Hematopoietic multipotent progenitor cell (in vitro differentiated cells): ENCODE results near the gene ARID1B. TPM values are rescaled to one million over a fixed set of nuclear protein-coding genes. Genes with fewer than 3 reads are reported as not detected.
A peak's percentile ranks its signal among the peaks of the same experiment; 100 is the strongest.

Experiments
- DNase-seq, 3 donors: peaks; one replicate each; pipeline ENCODE4 v3.0.0-alpha.2; 2011 to 2015; ENCODE audit warnings: low read depth in 2 of 3, low spot score in 2 of 3
- total RNA-seq: library from RNA; depleted of rRNA; stranded (reverse); fragments of >200 nt; gene quantifications from one replicate; pipeline ENCODE4 v1.2.3, GENCODE V29; 2012

Gene ARID1B
- total RNA-seq, 1 donor = 107 TPM

DNA sequence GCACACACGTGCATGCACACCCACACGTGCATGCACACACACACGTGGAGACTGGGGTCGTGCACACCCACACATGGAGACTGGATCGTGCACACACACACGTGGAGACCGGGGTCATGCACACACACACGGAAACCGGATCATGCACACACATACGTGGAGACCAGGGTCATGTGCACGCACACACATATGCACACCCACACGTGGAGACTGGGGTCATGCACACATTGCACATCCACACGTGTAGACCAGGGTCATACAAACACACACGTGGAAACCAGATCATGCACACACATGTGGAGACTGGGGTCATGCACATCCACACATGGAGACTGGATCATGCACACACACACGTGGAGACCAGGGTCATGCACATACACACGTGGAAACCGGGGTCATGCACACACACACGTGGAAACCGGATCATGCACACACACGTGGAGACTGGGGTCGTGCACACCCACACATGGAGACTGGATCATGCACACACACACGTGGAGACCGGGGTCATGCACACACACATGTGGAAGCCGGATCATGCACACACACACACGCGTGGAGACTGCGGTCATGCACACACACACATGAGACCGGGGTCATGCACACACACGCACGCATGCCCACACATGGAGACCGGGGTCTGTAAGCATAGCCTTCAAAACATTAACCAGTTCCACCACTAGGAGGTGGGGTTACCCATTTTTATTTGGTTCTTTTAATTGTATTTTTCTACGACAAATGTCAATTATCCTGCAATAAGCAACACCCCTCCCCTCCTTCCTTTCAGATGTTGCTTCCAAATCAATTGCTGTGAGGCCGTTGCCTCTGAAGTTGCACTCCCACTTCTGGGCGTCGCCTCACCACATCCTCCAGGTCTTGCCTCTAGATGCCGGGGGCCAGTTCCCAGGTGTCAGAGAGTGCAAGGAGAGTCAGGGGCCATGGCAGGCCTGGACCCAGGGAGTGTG lies 450.3 kb downstream of the ARID1B start:
- DNase-seq = peak in 1 of 3 donors; percentile 60

DNA sequence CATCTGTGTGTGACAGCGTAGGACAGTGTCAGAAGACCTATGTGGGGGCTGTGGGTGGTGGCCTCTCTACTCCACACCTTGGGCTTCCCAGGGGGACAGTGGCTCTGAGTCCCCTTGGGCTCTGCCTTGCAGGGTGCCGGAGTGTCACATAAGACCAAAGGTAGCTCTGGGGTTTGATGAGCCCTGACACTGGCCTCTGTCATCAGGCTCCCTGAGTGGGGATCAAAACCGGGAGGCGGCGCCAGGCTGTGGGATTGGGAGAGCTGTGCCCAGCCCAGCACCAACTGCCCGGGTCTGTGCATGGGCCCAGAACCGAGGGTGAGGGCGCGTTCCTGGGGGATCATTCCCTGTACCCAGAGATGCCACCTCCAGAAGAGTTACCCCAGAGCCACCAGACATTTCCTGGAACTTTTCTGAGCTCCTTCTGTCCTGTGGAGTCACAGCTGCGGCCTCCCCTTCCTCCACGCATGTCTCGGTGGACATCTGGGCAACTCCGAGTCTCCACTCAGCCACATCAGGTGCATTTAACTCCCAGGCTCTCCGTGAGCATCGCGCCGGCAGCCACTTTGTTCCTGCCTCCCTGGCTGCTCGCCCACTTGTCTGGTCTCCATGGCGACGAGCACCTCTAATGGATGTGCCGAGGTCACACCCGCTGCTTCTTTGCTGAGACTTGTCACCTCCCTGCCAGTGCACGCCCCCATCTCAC lies 451.4 kb downstream of the ARID1B start:
- no peak for DNase-seq

DNA sequence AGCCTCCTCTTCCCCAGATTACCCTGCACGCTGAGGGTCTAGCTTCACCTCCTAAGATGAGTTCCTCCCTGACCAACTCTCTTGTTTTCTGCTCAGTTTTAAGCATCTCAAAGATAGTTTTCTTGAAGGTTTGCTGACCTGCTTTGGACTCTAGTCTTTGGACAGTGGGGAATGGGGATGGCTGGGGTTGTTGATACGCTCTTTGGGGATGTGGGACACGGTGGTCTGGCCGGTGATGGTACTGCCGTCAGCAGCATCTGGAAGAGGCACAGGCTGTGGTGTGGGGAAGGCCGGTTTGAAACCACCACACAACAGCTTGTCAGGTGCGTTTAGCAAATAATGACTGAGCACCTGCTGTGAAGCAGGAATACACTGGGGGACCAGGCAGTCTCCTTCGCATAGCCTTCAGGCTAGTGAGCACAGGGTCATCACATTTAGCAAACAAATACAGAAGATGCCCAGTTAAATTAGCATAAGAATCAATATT lies 452.0 kb downstream of the ARID1B start:
- DNase-seq = no peak

DNA sequence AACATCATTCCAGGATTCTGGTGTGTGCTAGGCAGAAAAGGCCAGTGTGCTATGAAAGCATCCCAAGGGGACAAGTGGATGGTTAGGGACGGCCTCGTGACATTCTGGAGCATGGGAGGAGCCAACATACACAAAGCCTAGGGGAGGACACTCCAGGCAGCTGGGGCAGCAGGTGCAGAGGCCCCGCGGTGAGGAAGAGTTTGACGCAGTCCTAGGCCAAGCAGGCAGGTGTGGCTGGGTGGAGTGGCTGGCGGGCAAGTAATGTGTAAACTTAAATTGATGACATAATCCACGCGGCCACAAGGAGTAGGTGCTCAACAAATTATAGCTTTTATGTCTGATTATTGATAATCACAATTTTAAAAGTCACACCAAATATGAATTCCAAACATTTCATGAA lies 452.5 kb downstream of the ARID1B start:
- DNase-seq = no peak

DNA sequence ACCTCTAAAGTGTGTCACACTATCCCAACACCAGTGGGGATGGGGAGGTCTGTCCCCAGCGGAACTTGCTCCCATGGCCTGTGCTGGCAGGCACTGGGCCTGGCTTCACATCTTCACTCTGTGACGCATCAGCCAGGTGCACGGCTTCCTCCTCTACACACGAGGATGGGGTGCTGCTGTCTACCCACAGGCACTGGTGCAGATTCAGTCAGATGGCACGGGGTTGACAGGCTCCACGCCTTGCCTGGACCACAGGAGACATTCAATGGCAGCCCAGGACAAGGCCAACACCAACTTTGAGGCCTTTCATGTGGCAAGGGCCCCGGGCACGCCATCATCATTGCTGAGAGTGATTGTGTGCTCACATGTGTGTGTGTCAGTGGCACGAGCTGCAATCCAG lies 453.7 kb downstream of the ARID1B start:
- no peak for DNase-seq

DNA sequence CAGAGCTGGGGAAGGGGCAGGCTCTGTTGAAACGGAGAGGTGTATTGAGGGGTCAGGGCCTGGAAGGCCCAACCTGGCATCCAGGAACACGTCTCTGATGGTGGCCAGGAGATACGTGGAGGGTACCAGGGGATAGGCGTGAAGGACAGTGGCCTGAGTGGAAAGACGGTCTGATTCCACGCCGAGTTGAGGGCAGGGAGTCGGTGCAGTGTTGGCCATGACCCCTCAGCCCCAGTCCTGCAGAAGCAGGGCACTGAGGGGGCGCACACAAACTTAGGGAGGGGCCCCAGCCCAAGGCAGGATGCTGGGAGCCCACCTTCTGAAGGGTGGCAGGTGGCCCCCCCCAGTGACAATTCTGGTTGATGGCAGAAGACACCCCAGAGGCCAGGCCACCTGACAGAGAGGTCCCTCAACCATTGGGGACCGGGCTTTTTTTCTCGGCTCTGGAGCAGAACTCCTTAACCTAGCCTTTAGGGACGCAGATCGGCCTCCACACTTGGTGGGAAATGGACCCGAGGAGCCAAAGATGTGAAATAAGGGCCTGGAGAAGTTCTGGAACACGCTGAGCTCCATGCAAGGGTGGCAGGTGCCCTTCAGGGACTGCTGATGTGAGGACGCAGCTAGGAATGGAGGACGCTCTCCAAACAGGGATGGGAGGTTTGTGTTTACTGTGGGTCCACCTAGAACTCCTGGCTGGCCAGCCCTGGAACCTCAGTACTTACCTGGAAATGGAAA lies 455.1 kb downstream of the ARID1B start:
- no peak for DNase-seq

DNA sequence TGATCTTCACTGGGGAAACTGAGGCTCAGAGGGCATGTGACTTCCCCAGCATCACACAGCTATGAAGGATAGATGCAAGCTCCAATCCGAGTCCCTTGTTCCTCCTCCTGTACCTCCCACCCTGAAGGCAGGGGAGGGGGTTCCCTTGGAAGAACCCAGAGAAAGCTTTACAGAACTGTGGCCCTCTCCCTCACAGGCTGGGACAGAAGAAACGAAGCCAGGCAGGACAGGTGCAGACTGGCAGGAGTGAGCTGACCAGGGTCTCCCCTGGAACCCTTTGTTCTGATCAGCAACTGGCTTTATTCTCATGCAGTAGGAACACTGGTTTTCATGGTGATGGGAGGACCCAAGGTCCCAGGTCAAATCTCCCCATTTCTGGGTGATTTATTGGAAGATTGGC lies 456.0 kb downstream of the ARID1B start:
- DNase-seq = no peak

DNA sequence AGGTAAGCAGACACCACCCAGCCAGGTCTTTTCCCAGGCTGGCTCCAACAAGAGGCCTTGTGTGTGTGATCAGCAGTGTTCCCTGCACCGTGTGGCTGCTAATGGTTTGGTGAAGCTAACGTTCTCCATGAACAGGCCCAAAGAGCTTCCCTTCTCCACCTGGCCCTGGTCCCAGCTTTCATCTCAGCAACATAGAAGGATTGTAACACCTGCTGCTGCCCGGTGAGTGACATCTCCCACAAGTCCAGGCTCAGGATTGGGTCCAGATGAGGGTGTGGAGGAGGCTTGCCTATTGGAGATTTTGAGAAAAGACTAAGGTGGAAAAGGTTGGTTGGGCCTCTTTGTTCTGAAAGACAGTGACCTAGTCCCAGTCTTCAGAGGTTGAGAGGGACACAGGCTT lies 456.5 kb downstream of the ARID1B start:
- no peak for DNase-seq

DNA sequence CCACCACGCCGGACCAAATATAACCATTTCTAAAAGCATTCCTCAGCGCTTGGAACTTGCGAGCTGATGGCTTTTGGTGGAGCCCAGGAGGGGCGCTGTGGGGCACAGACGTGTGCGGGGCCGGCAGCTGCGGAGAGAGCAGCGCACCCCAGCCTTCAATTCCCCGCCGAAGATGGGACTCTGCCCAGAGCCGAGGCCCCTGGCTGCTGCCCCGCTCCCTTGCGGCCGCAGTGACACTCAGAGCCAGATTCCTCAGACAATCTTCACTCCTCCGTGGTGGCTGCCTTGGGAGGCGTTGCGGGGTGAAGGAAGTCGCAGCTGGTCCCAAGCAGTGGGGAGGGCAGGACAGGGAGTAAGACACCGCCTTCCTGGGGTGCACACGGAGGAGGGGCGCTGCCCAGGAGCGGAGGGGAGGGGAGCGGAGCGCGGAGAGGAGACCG lies 458.4 kb downstream of the ARID1B start:
- peak; percentile 25 to 81 (median 70) for DNase-seq

DNA sequence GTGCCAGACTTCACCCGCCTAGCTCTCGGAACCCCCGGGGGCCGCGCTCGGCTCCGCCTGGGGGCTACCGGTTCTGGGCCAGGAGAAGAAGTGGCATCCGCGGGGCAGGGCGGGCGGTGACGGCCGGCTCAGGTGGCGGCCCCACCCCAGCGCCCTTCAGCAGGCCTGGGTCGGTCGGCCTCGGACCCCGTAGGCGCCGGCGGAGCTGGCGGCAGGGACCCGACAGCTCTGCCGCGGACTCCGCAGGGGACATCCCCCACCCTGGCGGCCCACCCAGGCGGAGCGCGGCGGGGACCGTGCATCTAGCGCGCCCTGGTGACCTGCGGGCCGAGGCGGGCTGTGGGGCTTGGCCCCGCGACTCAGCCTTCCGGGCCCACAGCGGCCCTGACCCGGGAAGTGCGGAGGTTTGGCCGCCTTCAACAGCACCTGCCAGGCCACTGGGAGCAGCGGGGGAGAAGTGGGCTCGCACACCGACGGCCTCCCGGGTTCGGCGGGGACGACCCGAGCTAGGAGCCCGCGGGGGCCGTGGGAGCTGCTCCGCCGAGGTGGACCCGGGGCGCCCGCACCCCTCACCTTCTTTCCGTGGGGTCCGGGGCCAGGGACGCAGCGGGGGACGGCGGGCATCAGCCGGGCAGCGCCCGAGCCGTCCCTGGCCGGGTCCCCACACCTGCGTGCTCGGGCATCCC lies 459.0 kb downstream of the ARID1B start:
- DNase-seq = no peak

DNA sequence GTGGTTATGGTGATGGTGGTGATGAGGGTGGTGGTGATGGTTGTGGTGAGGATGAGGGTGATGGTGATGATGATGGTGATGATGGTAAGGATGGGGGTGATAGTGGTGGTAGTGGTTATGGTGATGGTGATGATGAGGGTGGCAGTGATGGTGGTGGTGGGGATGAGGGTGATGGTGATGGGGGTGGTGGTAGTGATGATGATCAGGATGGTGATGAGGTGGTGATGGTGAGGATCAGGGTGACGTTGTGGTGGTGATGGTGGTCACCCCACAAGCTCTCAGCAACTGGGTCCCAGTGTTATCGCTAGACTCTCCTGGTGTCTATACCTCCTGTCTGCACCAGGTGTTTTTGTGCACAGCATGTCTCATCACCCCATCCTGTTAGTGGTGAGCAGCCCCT lies 461.2 kb downstream of the ARID1B start:
- no peak for DNase-seq

DNA sequence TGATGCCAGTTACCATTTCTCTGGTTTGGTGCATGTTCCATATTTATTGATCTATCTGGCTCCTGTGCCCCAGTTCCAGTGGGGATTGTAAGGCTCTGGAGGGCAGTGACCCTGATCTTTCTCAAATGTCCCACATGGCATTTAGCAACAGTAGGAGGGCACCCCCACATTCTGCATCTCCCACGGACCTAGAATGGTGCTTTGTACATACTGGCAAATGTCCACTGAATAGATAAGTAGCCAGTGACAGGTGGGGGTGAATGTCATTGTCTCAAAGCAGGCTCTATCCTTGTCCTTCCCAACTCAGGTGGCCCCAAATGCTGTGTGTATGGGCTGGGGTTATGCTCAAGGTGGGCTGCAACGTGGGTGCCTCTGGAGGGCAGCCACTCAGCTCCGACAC lies 462.0 kb downstream of the ARID1B start:
- DNase-seq = no peak

DNA sequence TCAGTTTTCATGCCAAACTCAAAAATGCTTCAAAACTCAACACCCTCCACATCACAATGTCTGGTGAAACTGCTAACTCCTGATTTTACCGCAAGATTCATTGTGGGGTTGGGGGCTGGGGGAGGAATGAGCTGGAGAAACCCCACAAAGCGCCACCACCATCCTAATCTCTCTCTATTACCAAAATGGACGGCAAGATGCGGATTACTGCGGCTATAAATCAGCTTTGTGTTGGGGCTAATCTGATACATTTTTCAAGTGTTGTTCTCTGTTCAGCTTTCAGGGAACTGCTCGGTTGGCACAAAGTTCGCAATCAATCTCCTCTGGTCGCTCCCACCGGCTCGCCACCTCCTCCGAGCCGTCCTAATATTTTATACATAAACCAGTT lies 462.5 kb downstream of the ARID1B start:
- DNase-seq = no peak

DNA sequence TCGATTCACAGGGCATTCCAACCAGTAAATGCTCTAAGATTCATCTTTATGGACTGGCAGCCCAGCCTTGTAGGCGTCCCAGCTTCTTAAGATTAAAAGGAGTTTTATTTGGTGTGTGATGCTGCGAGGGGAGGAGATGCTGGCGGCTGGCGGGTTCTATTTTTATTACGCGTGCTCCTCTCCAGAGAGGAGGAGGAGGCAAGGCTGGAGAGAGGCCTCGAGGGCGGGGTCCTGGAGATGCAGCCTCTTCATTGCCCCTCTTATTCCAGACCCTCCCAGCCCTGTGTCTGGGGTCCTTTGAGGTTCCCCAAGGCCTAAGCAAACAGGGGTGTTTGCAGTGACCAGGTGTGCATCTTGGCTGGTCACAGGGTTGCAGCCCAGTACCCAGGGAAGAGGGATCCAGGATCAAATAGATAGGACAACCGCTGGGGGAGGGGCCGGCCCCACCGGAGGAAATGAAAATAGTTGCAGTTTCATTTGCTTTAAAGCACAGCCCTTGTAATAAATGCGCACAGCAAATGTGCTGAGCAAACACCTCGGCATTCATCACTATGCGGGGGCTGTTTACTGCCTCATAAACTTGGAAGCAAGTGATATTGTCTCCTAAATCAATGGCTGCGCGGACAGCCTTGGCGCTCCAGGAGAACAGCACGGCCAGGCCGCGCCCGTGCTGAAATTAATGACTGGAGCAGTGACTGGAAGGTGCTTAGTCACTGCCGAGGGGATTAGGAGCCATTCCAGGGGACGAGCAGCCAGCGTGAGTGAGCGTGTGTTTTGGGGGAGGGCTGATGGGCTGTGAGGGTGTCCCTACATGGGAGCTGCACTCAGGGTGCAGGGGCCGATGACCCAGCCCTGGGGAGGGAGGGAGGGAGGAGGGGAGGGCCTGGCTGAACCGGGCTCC lies 463.1 kb downstream of the ARID1B start:
- DNase-seq = peak in 1 of 3 donors; percentile 36

DNA sequence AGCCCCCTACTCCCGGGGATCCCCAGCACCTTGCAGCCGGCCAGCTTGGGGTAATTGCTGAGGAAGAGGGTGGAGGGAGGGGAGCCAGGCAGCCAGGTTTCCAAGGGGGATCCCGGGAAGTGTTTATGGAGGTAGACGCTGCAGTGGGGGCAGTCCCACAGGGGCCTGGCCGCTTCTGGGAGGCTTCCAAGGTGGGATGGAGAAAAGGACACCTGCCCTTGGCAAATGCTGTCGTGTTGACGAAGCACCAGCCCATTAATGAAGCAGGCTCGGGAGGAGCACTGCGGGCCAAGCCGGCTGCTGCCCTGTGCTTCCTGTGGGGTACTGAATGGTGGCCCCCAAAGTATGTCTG lies 463.8 kb downstream of the ARID1B start:
- no peak for DNase-seq

DNA sequence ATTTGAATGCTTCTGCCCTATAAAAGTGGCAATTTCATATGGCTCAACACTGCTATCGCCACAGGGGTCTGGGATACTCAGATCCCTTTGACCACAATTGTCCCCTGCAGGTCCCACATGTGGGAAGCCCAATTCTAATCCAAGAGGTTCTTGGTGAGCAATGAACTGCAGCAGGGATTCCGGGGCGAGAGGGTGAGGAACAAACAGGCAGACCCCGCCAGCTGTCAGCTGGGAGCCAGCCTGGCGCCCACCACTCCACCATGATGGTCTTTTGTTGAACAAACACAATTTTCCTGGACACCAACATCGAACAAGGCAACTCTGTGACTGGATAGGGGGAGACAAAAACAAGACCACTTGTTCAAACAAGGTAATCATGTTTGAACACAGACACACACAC lies 465.6 kb downstream of the ARID1B start:
- no peak for DNase-seq

DNA sequence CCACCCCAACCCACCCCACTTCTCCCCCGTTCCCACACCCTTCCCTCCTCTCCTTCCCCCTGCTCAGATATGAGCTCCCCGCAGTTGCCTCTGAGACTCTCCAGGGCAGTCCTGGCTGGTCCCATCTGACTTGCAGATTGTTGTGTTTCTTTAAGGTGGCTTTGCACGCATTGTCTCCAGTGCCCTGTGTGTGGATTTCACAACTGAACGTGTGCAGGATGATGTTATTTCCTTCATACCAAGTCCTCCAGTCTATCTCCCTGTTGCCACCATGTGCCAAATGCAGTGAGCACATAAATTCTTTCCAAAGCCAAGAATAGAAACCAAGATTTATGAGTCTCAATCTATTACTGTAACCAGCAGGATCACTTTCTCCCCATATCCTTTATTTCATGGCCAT lies 467.0 kb downstream of the ARID1B start:
- peak in 1 of 3 donors; percentile 23 for DNase-seq

DNA sequence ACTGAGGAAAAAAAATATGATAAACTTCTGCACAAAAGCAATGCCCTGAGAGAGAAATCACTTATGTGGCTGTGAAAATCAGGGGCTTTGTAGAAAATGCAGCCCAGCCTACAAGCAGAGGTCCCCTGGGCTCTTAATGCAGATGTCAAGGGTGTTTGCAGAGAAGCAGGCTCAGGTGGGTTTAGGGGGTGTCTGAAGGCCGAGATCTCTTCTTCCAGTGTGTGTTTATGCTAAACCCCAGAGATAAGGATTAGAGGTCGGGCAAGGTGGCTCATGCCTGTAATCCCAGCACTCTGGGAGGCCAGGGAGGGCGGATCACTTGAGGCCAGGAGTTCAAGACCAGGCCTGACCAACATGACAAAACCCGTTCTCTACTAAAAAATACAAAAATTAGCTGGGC lies 467.6 kb downstream of the ARID1B start:
- no peak for DNase-seq

DNA sequence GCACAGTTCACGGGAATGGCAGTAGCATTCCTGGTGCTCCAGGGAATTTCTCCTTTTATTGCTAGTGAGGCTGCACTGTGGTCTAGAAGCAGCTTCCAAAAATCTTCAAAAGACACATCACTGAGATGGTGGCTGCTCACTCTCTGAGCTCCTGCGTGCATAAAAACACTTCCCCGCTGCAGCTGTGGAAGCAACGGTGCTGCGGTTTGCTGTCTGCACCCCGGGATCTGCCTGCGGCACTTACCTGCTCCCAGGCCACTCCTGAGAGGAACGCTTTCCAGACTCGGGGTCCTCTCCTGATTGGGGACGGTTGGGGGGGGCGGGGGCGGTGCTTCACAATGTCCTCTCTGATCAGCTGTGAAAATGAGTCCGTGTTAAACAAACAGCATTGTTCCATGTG lies 468.3 kb downstream of the ARID1B start:
- no peak for DNase-seq
